ENCODE results near the gene PTPN7. TPM values are rescaled to one million over a fixed set of nuclear protein-coding genes. Genes with fewer than 3 reads are reported as not detected.
A peak's percentile ranks its signal among the peaks of the same experiment; 100 is the strongest.

Gene PTPN7
- total and polyA plus RNA-seq, 2 of the 13 experiments (the other 11 are each of a cell fraction or from before 2014, with no cell fraction given) = not detected

DNA sequence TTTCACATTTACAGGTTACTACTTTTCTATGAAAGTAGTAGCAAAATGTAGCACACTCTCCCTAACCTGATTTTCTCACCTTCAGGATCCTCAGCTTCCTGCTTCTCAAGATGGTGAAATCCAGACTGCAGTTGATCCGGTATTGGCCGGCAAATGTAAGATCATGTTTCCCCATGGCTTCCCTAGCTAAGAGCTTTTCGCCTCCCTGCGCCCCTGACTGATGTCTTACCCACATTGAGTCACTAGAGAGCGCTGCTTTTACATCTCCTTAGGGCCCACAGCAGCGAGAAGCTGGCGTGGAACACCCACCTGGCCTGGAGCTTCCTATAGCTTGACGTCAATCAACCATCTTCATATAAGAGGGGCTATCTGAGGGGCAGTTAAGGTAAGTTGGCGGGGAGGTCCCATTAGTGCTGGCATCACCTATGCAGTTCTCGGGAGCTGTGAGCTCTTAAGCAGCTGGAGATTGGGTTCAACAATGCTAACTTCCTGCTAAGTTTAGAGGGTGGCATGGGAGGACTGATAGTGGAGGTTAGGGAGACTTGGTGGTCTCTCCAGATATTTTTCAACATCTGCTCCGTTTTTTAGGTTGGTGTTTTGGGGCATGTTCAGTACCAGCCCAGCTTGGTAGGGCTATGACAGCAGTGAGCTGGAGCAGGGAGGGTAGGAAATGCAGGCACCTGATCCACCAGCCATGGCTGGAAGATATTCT lies 5.5 kb downstream of the PTPN7 start (continued):
- TF ChIP-seq, protein P1, sequence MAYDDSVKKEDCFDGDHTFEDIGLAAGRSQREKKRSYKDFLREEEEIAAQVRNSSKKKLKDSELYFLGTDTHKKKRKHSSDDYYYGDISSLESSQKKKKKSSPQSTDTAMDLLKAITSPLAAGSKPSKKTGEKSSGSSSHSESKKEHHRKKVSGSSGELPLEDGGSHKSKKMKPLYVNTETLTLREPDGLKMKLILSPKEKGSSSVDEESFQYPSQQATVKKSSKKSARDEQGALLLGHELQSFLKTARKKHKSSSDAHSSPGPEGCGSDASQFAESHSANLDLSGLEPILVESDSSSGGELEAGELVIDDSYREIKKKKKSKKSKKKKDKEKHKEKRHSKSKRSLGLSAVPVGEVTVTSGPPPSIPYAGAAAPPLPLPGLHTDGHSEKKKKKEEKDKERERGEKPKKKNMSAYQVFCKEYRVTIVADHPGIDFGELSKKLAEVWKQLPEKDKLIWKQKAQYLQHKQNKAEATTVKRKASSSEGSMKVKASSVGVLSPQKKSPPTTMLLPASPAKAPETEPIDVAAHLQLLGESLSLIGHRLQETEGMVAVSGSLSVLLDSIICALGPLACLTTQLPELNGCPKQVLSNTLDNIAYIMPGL (CRISPR knock-in tag; IDR thresholded peaks at IDR 0.05; ENCODE audit: borderline replicate concordance in 1 of 2, low read depth in 1 of 2) = 0 out of 4 replicates have a peak, but pooled peaks of 1 of the 2 experiments have one; percentile 26
- 0 out of 2 replicates have a peak, but pooled peaks have one; percentile 22 for TF ChIP-seq ZNF761 (CRISPR knock-in tag; conservative IDR thresholded peaks at IDR 0.05)

DNA sequence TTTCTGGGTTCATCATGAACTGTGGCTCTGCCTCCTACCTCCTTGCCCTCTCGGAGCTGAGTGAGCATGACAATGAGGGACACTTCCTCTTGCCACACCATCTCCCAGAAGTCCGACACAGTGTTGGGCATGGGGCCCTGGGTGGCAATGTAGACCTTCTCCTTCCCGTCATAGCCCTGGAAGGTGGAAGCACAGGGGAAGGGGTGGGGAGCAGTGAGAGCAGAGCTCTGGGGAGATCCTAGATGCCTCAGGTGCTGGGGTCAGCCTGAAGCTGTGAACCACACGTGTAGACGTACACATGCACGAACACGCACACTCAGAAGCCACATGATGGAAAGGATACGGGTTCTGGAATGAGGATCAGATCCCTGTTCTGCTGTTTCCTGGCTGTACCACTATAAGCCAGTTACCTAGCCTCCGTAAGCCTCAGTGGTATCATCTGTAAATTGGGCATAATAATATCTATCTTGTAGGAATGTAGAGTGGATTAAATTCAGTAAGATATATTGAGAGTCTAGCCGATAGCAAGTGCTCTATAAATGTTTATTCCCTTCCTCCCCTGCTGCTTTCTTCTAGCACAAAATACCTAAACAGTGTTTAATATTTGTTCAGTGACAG lies 6.1 kb downstream of the PTPN7 start:
- no peak overlapping the region for H3K4me3 ChIP-seq (replicated peaks in 1 of 3; ENCODE audit: insufficient read depth in 1 of 3, low read depth in 2 of 3, low read length in 3 of 3)
- no peaks in the 10 kb centered on the region for H4K20me1 ChIP-seq (ENCODE audit: insufficient read depth, low read length)
- peaks cover 12% of the 10 kb centered on the region for H3K4me1 ChIP-seq (ENCODE audit: insufficient read depth, low read length)
- no peaks in the 10 kb centered on the region for H3K79me2 ChIP-seq (ENCODE audit: insufficient read depth, low read length)
- H3K9me3 ChIP-seq (ENCODE audit: low read length) = no peaks in the 10 kb centered on the region
- H2AFZ ChIP-seq (ENCODE audit: low read length) = no peak overlapping the region
- H3K9ac ChIP-seq (ENCODE audit: insufficient read depth, low read depth, low read length) = no peak overlapping the region
- H3K27me3 ChIP-seq (ENCODE audit: control insufficient read depth in 1 of 2, insufficient read depth in 2 of 2, low read length in 2 of 2) = peaks cover 3 to 37% of the 10 kb centered on the region in 2 experiments; a peak in 3 of 5 replicates
- ChIA-PET POLR2A (no interaction called here), CTCF (ENCODE audit: low intra/inter-chr PET ratio, low total read pairs) (no interaction called here)
- DNase-seq (ENCODE audit: low spot score) (no peak), FAIRE-seq (no peak), ATAC-seq (no peak)
- no peak overlapping the region for H3K27ac ChIP-seq (ENCODE audit: extremely low read length, insufficient read depth, low read length)
- H3K36me3 ChIP-seq (replicated peaks in 1 of 2; ENCODE audit: control insufficient read depth in 1 of 2, insufficient read depth in 2 of 2, low read length in 2 of 2) = no peaks in the 10 kb centered on the region
- no peak overlapping the region for H3K4me2 ChIP-seq (ENCODE audit: low read depth, low read length)
- no peak for TF ChIP-seq MTA1 (CRISPR knock-in tag; IDR thresholded peaks at IDR 0.05; ENCODE audit: borderline replicate concordance)
- TF ChIP-seq ZNF224 (CRISPR knock-in tag; IDR thresholded peaks at IDR 0.05) = no peak
- no peak for TF ChIP-seq SNAI1 (CRISPR knock-in tag; IDR thresholded peaks at IDR 0.05; ENCODE audit: borderline replicate concordance)
- TF ChIP-seq DNMT3B (CRISPR knock-in tag; conservative IDR thresholded peaks at IDR 0.05) = no peak
- TF ChIP-seq ZNF629 (CRISPR knock-in tag; conservative IDR thresholded peaks at IDR 0.05) = peak; percentile 66
- in situ Hi-C loops (cut with HindIII; ENCODE audit: extremely low pct_ligation_motif_present, low pct_unique_long_range_greater_than_20kb) = no loop called here
- intact Hi-C loops (cut with micrococcal nuclease; ENCODE audit: unreplicated experiment) = no loop called here
- WGBS (ENCODE audit: low lambda C conversion rate) = 56% methylated on average over 8 of the region's 10 CpGs
- no TSS peak for BruUV-seq (replicated peaks)
